CD14-positive monocyte (primary cell): ENCODE measurements around the gene PTCD1. TPM values are rescaled to one million over a fixed set of nuclear protein-coding genes. Genes with fewer than 3 reads are reported as not detected.
A peak's percentile ranks its signal among the peaks of the same experiment; 100 is the strongest.

ENCODE experiments used
- DNase-seq, 3 donors: peaks; one replicate each; pipeline ENCODE4 v3.0.0-alpha.2; 2011 to 2022
- H2AFZ ChIP-seq: 2 replicates; pipeline ENCODE4 v1.6.0; 2012; ENCODE audit warnings: mild to moderate bottlenecking, low read depth, low read length, inconsistent platforms; ENCODE audit not compliant: insufficient read depth, poor library complexity, severe bottlenecking
- H3K27ac ChIP-seq, 2 donors: 1 replicate in 1 of 2; 2 replicates in 1 of 2; pipeline ENCODE4 v1.5.1; 2012 to 2013; ENCODE audit warnings: low read length in 2 of 2, control low read depth in 1 of 2, inconsistent platforms in 1 of 2, low read depth in 1 of 2, mild to moderate bottlenecking in 1 of 2
- H3K27me3 ChIP-seq, 2 donors: one replicate each; pipeline versions ENCODE4 v1.6.0 to v1.6.1; 2011 to 2013; ENCODE audit warnings: low read length in 2 of 2; ENCODE audit not compliant: control insufficient read depth in 2 of 2, insufficient read depth in 2 of 2
- H3K36me3 ChIP-seq, 2 donors: replicated peaks in 1 of 2; 1 replicate in 1 of 2; 2 replicates in 1 of 2; pipeline versions ENCODE4 v1.5.1 to v1.6.1; 2012 to 2013; ENCODE audit warnings: low read length in 2 of 2, control low read depth in 1 of 2, inconsistent platforms in 1 of 2, mild to moderate bottlenecking in 1 of 2; ENCODE audit not compliant: insufficient read depth in 2 of 2, control insufficient read depth in 1 of 2
- H3K4me1 ChIP-seq, 2 donors: 1 replicate in 1 of 2; 2 replicates in 1 of 2; pipeline versions ENCODE4 v1.5.1 to v1.6.1; 2012 to 2013; ENCODE audit warnings: low read length in 2 of 2, control low read depth in 1 of 2, inconsistent platforms in 1 of 2, mild to moderate bottlenecking in 1 of 2, moderate library complexity in 1 of 2; ENCODE audit not compliant: insufficient read depth in 2 of 2, control insufficient read depth in 1 of 2
- H3K4me2 ChIP-seq: replicated peaks from 2 replicates; pipeline ENCODE3; 2012; ENCODE audit warnings: low read length, moderate library complexity, mild to moderate bottlenecking; ENCODE audit not compliant: poor library complexity, severe bottlenecking; ENCODE audit errors: extremely low read depth
- H3K4me3 ChIP-seq, 3 experiments: fragments of 200-600 bp in 1 of 3; sonication (generic) in 1 of 3; replicated peaks in 1 of 3; 1 replicate in 2 of 3; 2 replicates in 1 of 3; pipeline ENCODE4 v1.5.1; 2011 to 2013; ENCODE audit warnings: low read length in 3 of 3, mild to moderate bottlenecking in 3 of 3, control low read depth in 2 of 3, low read depth in 2 of 3, inconsistent platforms in 1 of 3, moderate library complexity in 1 of 3
- H3K79me2 ChIP-seq: 2 replicates; pipeline ENCODE4 v1.6.0; 2012; ENCODE audit warnings: mild to moderate bottlenecking, control low read depth, inconsistent platforms, low read length, moderate library complexity; ENCODE audit not compliant: insufficient read depth
- H3K9ac ChIP-seq: 2 replicates; pipeline ENCODE4 v1.6.0; 2017; ENCODE audit warnings: low read length, mild to moderate bottlenecking; ENCODE audit not compliant: insufficient read depth, poor library complexity, severe bottlenecking
- H3K9me3 ChIP-seq, 2 donors: replicated peaks in 1 of 2; 1 replicate in 1 of 2; 2 replicates in 1 of 2; pipeline versions ENCODE4 v1.5.1 to v1.6.1; 2012 to 2013; ENCODE audit warnings: low read length in 2 of 2, control low read depth in 1 of 2; ENCODE audit not compliant: control insufficient read depth in 1 of 2, insufficient read depth in 1 of 2
- H4K20me1 ChIP-seq: 2 replicates; pipeline ENCODE4 v1.6.0; 2012; ENCODE audit warnings: mild to moderate bottlenecking, low read length, control low read depth, moderate library complexity; ENCODE audit not compliant: insufficient read depth
- H3K27ac Mint-ChIP-seq, 7 donors: one replicate each; pipeline ENCODE4 v1.8.0; 2020; ENCODE audit warnings: mild to moderate bottlenecking in 7 of 7, mixed read lengths in 7 of 7, moderate library complexity in 6 of 7, inconsistent platforms in 2 of 7
- H3K27me3 Mint-ChIP-seq, 3 donors: one replicate each; pipeline ENCODE4 v1.8.0; 2021 to 2022; ENCODE audit warnings: low read depth in 3 of 3, mild to moderate bottlenecking in 3 of 3, mixed read lengths in 3 of 3, moderate library complexity in 3 of 3, inconsistent platforms in 1 of 3
- H3K36me3 Mint-ChIP-seq, 2 donors: one replicate each; pipeline ENCODE4 v1.8.0; 2020; ENCODE audit warnings: mixed read lengths in 2 of 2, inconsistent platforms in 1 of 2, mild to moderate bottlenecking in 1 of 2
- H3K4me1 Mint-ChIP-seq: one replicate; pipeline ENCODE4 v1.8.0; 2020; ENCODE audit warnings: mild to moderate bottlenecking, mixed read lengths
- H3K4me3 Mint-ChIP-seq, 2 donors: one replicate each; pipeline ENCODE4 v1.8.0; 2020; ENCODE audit warnings: mild to moderate bottlenecking in 2 of 2, mixed read lengths in 2 of 2, moderate library complexity in 1 of 2
- H3K9me3 Mint-ChIP-seq, 7 donors: one replicate each; pipeline ENCODE4 v1.8.0; 2020 to 2022; ENCODE audit warnings: mixed read lengths in 7 of 7, mild to moderate bottlenecking in 6 of 7, moderate library complexity in 6 of 7, inconsistent platforms in 2 of 7
- CTCF ChIP-seq: fragments of 200-600 bp; IDR thresholded peaks from one replicate; pipeline ENCODE4 v1.8.0; 2022; ENCODE audit warnings: antibody characterized with exemption, mild to moderate bottlenecking
- WGBS: methylation state at CpG from one replicate; pipeline ENCODE4 v1.1.5; 2013; ENCODE audit warnings: missing lambda C conversion rate; ENCODE audit not compliant: insufficient coverage; 5-methylcytosine and 5-hydroxymethylcytosine counted together
- intact Hi-C, 2 donors: fragments of 100-400 bp; cut with micrococcal nuclease; formaldehyde crosslinking; loops; one replicate each; pipeline versions ENCODE4 v1.15.0 to v1.15.1; 2023
- polyA plus RNA-seq, 3 donors: library from polyadenylated mRNA; depleted of rRNA in 1 of 3; unstranded in 2 of 3; stranded (reverse) in 1 of 3; fragments of 300-500 nt in 2 of 3; fragments of >200 nt in 1 of 3; fragmentation: Illumina TruSeq in 2 of 3; gene quantifications; 1 replicate in 2 of 3; 2 replicates in 1 of 3; pipeline ENCODE4 v1.2.3, GENCODE V29; 2012 to 2021

The PTCD1 gene
- polyA plus RNA-seq, 3 donors: 0.74 to 4.3 (median 1.6) TPM

GRCh38 chr7:99410635-99411034 lies 28.0 kb downstream of the PTCD1 start:
- Histone ChIP-seq H3K9ac (no peak overlapping the region), H3K4me3 (no peak overlapping the region), H3K4me1 (peaks cover 25 to 35% of the 10 kb centered on the region in 2 donors), H2AFZ (no peak overlapping the region), H4K20me1 (peaks cover 50% of the 10 kb centered on the region), H3K27ac (peak overlapping the region in 1 of 2 donors; percentile 52), H3K79me2 (peaks cover 52% of the 10 kb centered on the region), H3K4me2 (no peak overlapping the region), H3K27me3 (no peaks in the 10 kb centered on the region), H3K36me3 (peaks cover 43 to 57% of the 10 kb centered on the region in 2 donors), H3K9me3 (no peaks in the 10 kb centered on the region)
- WGBS: 100% methylated on average over 1 of the region's 2 CpGs
- DNase-seq: no peak
- H3K4me1 Mint-ChIP-seq: peaks cover 26% of the 10 kb centered on the region
- peaks cover 0 to 5% (median 2%) of the 10 kb centered on the region in 7 donors for H3K9me3 Mint-ChIP-seq
- H3K27me3 Mint-ChIP-seq: peaks cover 0 to 2% (median 0%) of the 10 kb centered on the region in 3 donors
- H3K36me3 Mint-ChIP-seq: peaks cover 39 to 53% of the 10 kb centered on the region in 2 donors
- H3K4me3 Mint-ChIP-seq: peak overlapping the region in 1 of 2 donors; percentile 31
- no peak for TF ChIP-seq CTCF
- intact Hi-C loops: no loop called here
- peak overlapping the region in 2 of 7 donors; percentile 41 to 66 for H3K27ac Mint-ChIP-seq

GRCh38 chr7:99409806-99410205 lies 28.8 kb downstream of the PTCD1 start:
- H3K79me2 ChIP-seq: peaks cover 60% of the 10 kb centered on the region
- no peaks in the 10 kb centered on the region for H3K27me3 ChIP-seq
- peaks cover 26% of the 10 kb centered on the region for H3K4me1 Mint-ChIP-seq
- intact Hi-C loops: loop anchor here (2.0 to 10.0 kb wide), 3 partner anchors 35 to 95 kb away; partner anchors contain the start of genes ARPC1B (in 1 of the 2), ZKSCAN5 (in 1 of the 2) and ZNF394 (in 1 of the 2)
- DNase-seq: no peak
- H3K4me3 Mint-ChIP-seq: peak overlapping the region; percentile 97 to 99
- peak overlapping the region; percentile 90 for H3K4me2 ChIP-seq
- peak overlapping the region in 4 of 7 donors; percentile 40 to 98 (median 97) for H3K27ac Mint-ChIP-seq
- peaks cover 0 to 2% (median 0%) of the 10 kb centered on the region in 3 donors for H3K27me3 Mint-ChIP-seq
- peaks cover 58% of the 10 kb centered on the region for H4K20me1 ChIP-seq
- H3K27ac ChIP-seq: peak overlapping the region in 1 of 2 donors; percentile 97
- H3K9me3 ChIP-seq: no peaks in the 10 kb centered on the region
- peak overlapping the region; percentile 97 for H2AFZ ChIP-seq
- WGBS: 0% methylated on average over 1 of the region's 3 CpGs
- peak overlapping the region; percentile 65 to 96 (median 93) for H3K4me3 ChIP-seq
- peaks cover 35 to 48% of the 10 kb centered on the region in 2 donors for H3K36me3 Mint-ChIP-seq
- H3K36me3 ChIP-seq: peaks cover 38 to 53% of the 10 kb centered on the region in 2 donors
- peaks cover 0 to under 1% (median 0%) of the 10 kb centered on the region in 7 donors for H3K9me3 Mint-ChIP-seq
- H3K9ac ChIP-seq: peak overlapping the region; percentile 90
- peaks cover 25 to 35% of the 10 kb centered on the region in 2 donors for H3K4me1 ChIP-seq
- TF ChIP-seq CTCF: no peak
